HuH-7.5 (cell line): ENCODE measurements around the gene PPP1R2.
"Not testable (repeated sequence)": the region's sequence is repeated elsewhere in the genome, so short reads cannot be mapped to it uniquely, and the experiment has no call there.

Experiments
- DNase-seq: peaks from one replicate; pipeline ENCODE4 v3.0.0; 2011; ENCODE audit warnings: low spot score

The PPP1R2 gene

GRCh38 chr3:195542698-195543499, at the start of gene PPP1R2:
PPP1R2 (minus strand) TSS chr3:195543325; CDS start chr3:195543025, 300 bp downstream.
- peak; percentile 73 for DNase-seq

- no peak for DNase-seq
Observed at GRCh38 chr3:195591852-195592251, 48.7 kb upstream of the PPP1R2 start.

GRCh38 chr3:195591220-195591619, 48.1 kb upstream of the PPP1R2 start:
- no peak for DNase-seq

- not testable (repeated sequence) for DNase-seq
Observed at GRCh38 chr3:195590381-195590780, 47.3 kb upstream of the PPP1R2 start.

- DNase-seq: not testable (repeated sequence)
Observed at GRCh38 chr3:195589796-195590195, 46.7 kb upstream of the PPP1R2 start.

- no peak for DNase-seq
Observed at GRCh38 chr3:195587824-195588223, 44.7 kb upstream of the PPP1R2 start.

- DNase-seq: no peak
Observed at GRCh38 chr3:195587406-195587805, 44.3 kb upstream of the PPP1R2 start.

GRCh38 chr3:195584543-195584870, 41.4 kb upstream of the PPP1R2 start:
- no peak for DNase-seq

- DNase-seq: no peak
Observed at GRCh38 chr3:195583831-195584542, 40.9 kb upstream of the PPP1R2 start, which contains the start of gene APOD. APOD (minus strand) TSS chr3:195583940; CDS start chr3:195579461, 4,479 bp downstream.

- DNase-seq: peak; percentile 28
Observed at GRCh38 chr3:195582947-195583346, 39.8 kb upstream of the PPP1R2 start.

GRCh38 chr3:195580744-195581443, 37.8 kb upstream of the PPP1R2 start:
- DNase-seq: no peak

- DNase-seq: no peak
Observed at GRCh38 chr3:195579281-195579680, 36.2 kb upstream of the PPP1R2 start.

GRCh38 chr3:195578565-195578964, 35.4 kb upstream of the PPP1R2 start:
- DNase-seq: no peak

- no peak for DNase-seq
Observed at GRCh38 chr3:195577645-195578177, 34.6 kb upstream of the PPP1R2 start.

GRCh38 chr3:195574497-195575304, 31.6 kb upstream of the PPP1R2 start:
- no peak for DNase-seq

GRCh38 chr3:195573611-195574496, 30.7 kb upstream of the PPP1R2 start:
- DNase-seq: no peak

GRCh38 chr3:195571361-195571760, 28.2 kb upstream of the PPP1R2 start:
- no peak for DNase-seq

- no peak for DNase-seq
Observed at GRCh38 chr3:195570912-195571311, 27.8 kb upstream of the PPP1R2 start.

- DNase-seq: no peak
Observed at GRCh38 chr3:195570344-195570743, 27.2 kb upstream of the PPP1R2 start.

GRCh38 chr3:195568630-195569029, 25.5 kb upstream of the PPP1R2 start:
- no peak for DNase-seq

- DNase-seq: no peak
Observed at GRCh38 chr3:195566797-195567196, 23.7 kb upstream of the PPP1R2 start.
